CD8-positive, alpha-beta memory T cell (primary cell): ENCODE measurements around the gene CARHSP1. TPM values are rescaled to one million over a fixed set of nuclear protein-coding genes. Genes with fewer than 3 reads are reported as not detected.
A peak's percentile ranks its signal among the peaks of the same experiment; 100 is the strongest.
"Not testable (repeated sequence)": the region's sequence is repeated elsewhere in the genome, so short reads cannot be mapped to it uniquely, and the experiment has no call there.

Experiments used
- CTCF ChIA-PET: fragments of 350-600 bp; sonication (Branson Sonifier 250); formaldehyde crosslinking; loops from one replicate; lab custom pipeline; 2021; ENCODE audit warnings: antibody characterized with exemption; lab: Charles Lee
- POLR2A ChIA-PET: fragments of 350-600 bp; sonication (Branson Sonifier 250); formaldehyde crosslinking; loops from one replicate; lab custom pipeline; 2021; ENCODE audit warnings: antibody characterized with exemption; lab: Charles Lee
- DNase-seq, 5 donors: peaks; one replicate each; pipeline versions ENCODE4 v3.0.0 to v3.0.0-alpha.2; 2020 to 2022; ENCODE audit warnings: mixed read lengths in 1 of 5
- H3K27ac ChIP-seq: one replicate; pipeline ENCODE4 v1.7.0; 2013; ENCODE audit warnings: low read depth, mild to moderate bottlenecking, low read length, moderate library complexity
- H3K27me3 ChIP-seq: 2 replicates; pipeline ENCODE4 v1.7.0; 2013; ENCODE audit warnings: low read length, mild to moderate bottlenecking; ENCODE audit not compliant: insufficient read depth, poor library complexity, severe bottlenecking
- H3K36me3 ChIP-seq: 2 replicates; pipeline ENCODE4 v1.7.0; 2013; ENCODE audit warnings: mild to moderate bottlenecking, low read length, moderate library complexity; ENCODE audit not compliant: insufficient read depth
- H3K4me1 ChIP-seq: 2 replicates; pipeline ENCODE4 v1.7.0; 2013; ENCODE audit warnings: mild to moderate bottlenecking, low read length, moderate library complexity; ENCODE audit not compliant: insufficient read depth
- H3K4me3 ChIP-seq: 2 replicates; pipeline ENCODE4 v1.7.0; 2013; ENCODE audit warnings: mild to moderate bottlenecking, low read length
- H3K9me3 ChIP-seq: 2 replicates; pipeline ENCODE4 v1.7.0; 2013; ENCODE audit warnings: mild to moderate bottlenecking, low read length
- H3K27ac Mint-ChIP-seq, 8 donors: one replicate each; pipeline ENCODE4 v1.8.0; 2020 to 2021; ENCODE audit warnings: mixed read lengths in 8 of 8, mild to moderate bottlenecking in 6 of 8, inconsistent platforms in 3 of 8, moderate library complexity in 3 of 8
- H3K27me3 Mint-ChIP-seq, 2 donors: one replicate each; pipeline ENCODE4 v1.8.0; 2020 to 2021; ENCODE audit warnings: mixed read lengths in 2 of 2, mild to moderate bottlenecking in 1 of 2, moderate library complexity in 1 of 2
- H3K36me3 Mint-ChIP-seq, 3 donors: one replicate each; pipeline ENCODE4 v1.8.0; 2020 to 2021; ENCODE audit warnings: mixed read lengths in 3 of 3, inconsistent platforms in 1 of 3, mild to moderate bottlenecking in 1 of 3
- H3K4me1 Mint-ChIP-seq, 3 donors: one replicate each; pipeline ENCODE4 v1.8.0; 2020 to 2021; ENCODE audit warnings: mixed read lengths in 3 of 3, inconsistent platforms in 1 of 3, mild to moderate bottlenecking in 1 of 3
- H3K4me3 Mint-ChIP-seq, 7 donors: one replicate each; pipeline ENCODE4 v1.8.0; 2020 to 2021; ENCODE audit warnings: mixed read lengths in 7 of 7, mild to moderate bottlenecking in 6 of 7, moderate library complexity in 4 of 7, inconsistent platforms in 2 of 7
- H3K9me3 Mint-ChIP-seq, 5 donors: one replicate each; pipeline ENCODE4 v1.8.0; 2020 to 2022; ENCODE audit warnings: mixed read lengths in 5 of 5, mild to moderate bottlenecking in 3 of 5, moderate library complexity in 2 of 5, inconsistent platforms in 1 of 5
- polyA plus RNA-seq: library from polyadenylated mRNA; unstranded; fragments of 300-500 nt; fragmentation: Illumina TruSeq; gene quantifications from one replicate; pipeline ENCODE4 v1.2.3, GENCODE V29; 2021
- total RNA-seq, 2 experiments: library from RNA; stranded (reverse); gene quantifications; one replicate each; pipeline ENCODE4 v1.2.3, GENCODE V29; 2021

CARHSP1 gene
- total and polyA plus RNA-seq, 3 experiments from 2014 or later, result 52.6 to 58.5 (median 57.8) TPM

- no peaks in the 10 kb centered on the region for H3K27me3 Mint-ChIP-seq
- peaks cover 8% of the 10 kb centered on the region for H3K4me1 ChIP-seq
- H3K9me3 ChIP-seq, result no peaks in the 10 kb centered on the region
- H3K27ac ChIP-seq, result no peak overlapping the region
- peaks cover 0 to under 1% (median 0%) of the 10 kb centered on the region in 3 donors for H3K36me3 Mint-ChIP-seq
- peak overlapping the region in 5 of 8 donors; percentile 1 to 97 (median 64) for H3K27ac Mint-ChIP-seq
- no peaks in the 10 kb centered on the region for H3K27me3 ChIP-seq
- ChIA-PET POLR2A (no interaction called here), CTCF (no interaction called here)
- H3K4me3 Mint-ChIP-seq, result peak overlapping the region in 2 of 7 donors; percentile 14 to 54
- DNase-seq, result no peak
- no peaks in the 10 kb centered on the region for H3K9me3 Mint-ChIP-seq
- H3K4me1 Mint-ChIP-seq, result peaks cover 22 to 35% (median 27%) of the 10 kb centered on the region in 3 donors
- H3K36me3 ChIP-seq, result no peaks in the 10 kb centered on the region
- no peak overlapping the region for H3K4me3 ChIP-seq
Measured at GRCh38 chr16:8874388-8874787, 5.6 kb upstream of the CARHSP1 start.

DNA sequence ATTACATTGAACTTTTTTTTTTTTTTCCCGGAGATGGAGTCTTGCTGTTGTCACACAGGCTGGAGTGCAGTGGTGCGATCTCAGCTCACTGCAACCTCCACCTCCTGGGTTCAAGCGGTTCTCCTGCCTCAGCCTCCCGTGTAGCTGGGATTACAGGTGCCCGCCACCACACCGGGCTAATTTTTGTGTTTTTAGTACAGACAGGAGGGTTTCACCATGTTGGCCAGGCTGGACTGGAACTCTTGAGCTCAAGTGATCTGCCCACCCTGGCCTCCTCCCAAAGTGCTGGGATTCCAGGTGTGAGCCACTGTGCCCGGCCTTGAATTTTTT, 5.0 kb upstream of the CARHSP1 start:
- CTCF ChIA-PET, H3K4me3 Mint-ChIP-seq, H3K36me3 ChIP-seq, H3K27me3 Mint-ChIP-seq, H3K9me3 Mint-ChIP-seq, H3K4me3 ChIP-seq, POLR2A ChIA-PET, H3K27me3 ChIP-seq, DNase-seq, H3K9me3 ChIP-seq, H3K36me3 Mint-ChIP-seq, H3K27ac ChIP-seq, H3K4me1 ChIP-seq: not testable (repeated sequence)
- peaks cover 26 to 39% (median 32%) of the 10 kb centered on the region in 3 donors for H3K4me1 Mint-ChIP-seq
- peak overlapping the region in 3 of 8 donors; percentile 30 to 84 (median 83) for H3K27ac Mint-ChIP-seq

GRCh38 chr16:8872967-8873865, 4.4 kb upstream of the CARHSP1 start:
- Histone ChIP-seq H3K27ac (no peak overlapping the region), H3K36me3 (no peaks in the 10 kb centered on the region), H3K4me3 (no peak overlapping the region), H3K4me1 (peaks cover 10% of the 10 kb centered on the region), H3K9me3 (no peaks in the 10 kb centered on the region), H3K27me3 (no peaks in the 10 kb centered on the region)
- Mint-ChIP-seq H3K36me3 (peaks cover 0 to 3% (median 0%) of the 10 kb centered on the region in 3 donors), H3K4me3 (no peak overlapping the region), H3K4me1 (peaks cover 22 to 33% (median 26%) of the 10 kb centered on the region in 3 donors), H3K27me3 (no peaks in the 10 kb centered on the region), H3K9me3 (no peaks in the 10 kb centered on the region), H3K27ac (peak overlapping the region in 2 of 8 donors; percentile 30 to 84)
- ChIA-PET CTCF (no interaction called here), POLR2A (no interaction called here)
- DNase-seq, result no peak

DNA sequence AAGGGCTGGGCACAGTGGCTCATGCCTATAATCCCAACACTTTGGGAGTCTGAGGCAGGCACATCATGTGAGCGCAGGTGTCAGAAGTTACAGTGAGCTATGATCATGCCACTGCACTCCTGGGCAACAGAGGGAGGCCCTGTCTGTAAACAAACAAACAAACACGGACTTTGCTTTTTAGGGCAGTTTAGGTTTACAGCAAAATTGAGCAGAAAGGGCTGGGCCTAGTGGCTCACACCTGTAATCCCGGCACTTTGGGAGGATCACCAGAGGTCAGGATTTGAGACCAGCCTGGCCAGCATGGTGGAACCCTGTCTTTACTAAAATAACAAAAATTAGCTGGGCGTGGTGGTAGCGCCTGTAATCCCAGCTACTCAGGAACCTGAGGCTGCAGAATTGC, 3.3 kb upstream of the CARHSP1 start:
- POLR2A ChIA-PET, result no interaction called here
- no peaks in the 10 kb centered on the region for H3K9me3 ChIP-seq
- CTCF ChIA-PET, result interaction anchor here (1.6 kb wide), 1 partner anchor 30 kb away, joined by 3 read pairs; no protein-coding TSS in a partner anchor
- no peaks in the 10 kb centered on the region for H3K9me3 Mint-ChIP-seq
- H3K27me3 ChIP-seq, result no peaks in the 10 kb centered on the region
- no peak for DNase-seq
- H3K4me3 ChIP-seq, result no peak overlapping the region
- H3K4me3 Mint-ChIP-seq, result no peak overlapping the region
- H3K27me3 Mint-ChIP-seq, result no peaks in the 10 kb centered on the region
- no peak overlapping the region for H3K27ac Mint-ChIP-seq
- H3K4me1 Mint-ChIP-seq, result peaks cover 28 to 38% (median 32%) of the 10 kb centered on the region in 3 donors
- no peaks in the 10 kb centered on the region for H3K36me3 ChIP-seq
- H3K4me1 ChIP-seq, result peaks cover 19% of the 10 kb centered on the region
- no peak overlapping the region for H3K27ac ChIP-seq
- H3K36me3 Mint-ChIP-seq, result peaks cover 0 to 13% (median 0%) of the 10 kb centered on the region in 3 donors

- Mint-ChIP-seq H3K4me1 (peaks cover 42 to 55% (median 47%) of the 10 kb centered on the region in 3 donors), H3K36me3 (peaks cover 0 to 13% (median 0%) of the 10 kb centered on the region in 3 donors), H3K4me3 (peak overlapping the region in 4 of 7 donors; percentile 15 to 50 (median 28))
- H3K9me3 Mint-ChIP-seq, H3K36me3 ChIP-seq, H3K27ac Mint-ChIP-seq, H3K4me3 ChIP-seq, H3K27me3 Mint-ChIP-seq, DNase-seq, H3K27ac ChIP-seq, H3K9me3 ChIP-seq, H3K27me3 ChIP-seq: not testable (repeated sequence)
- H3K4me1 ChIP-seq, result peaks cover 21% of the 10 kb centered on the region
- POLR2A ChIA-PET, result interaction anchor here (1.3 kb wide), 1 partner anchor 15 kb away, joined by 4 read pairs; no protein-coding TSS in a partner anchor
- CTCF ChIA-PET, result interaction anchor here (1.6 to 4.8 kb wide), 2 partner anchors 10 to 139 kb away, joined by 4 to 51 read pairs; partner anchors contain the start of gene LITAFD
Measured at GRCh38 chr16:8869988-8870241, 1.1 kb upstream of the CARHSP1 start.

DNA sequence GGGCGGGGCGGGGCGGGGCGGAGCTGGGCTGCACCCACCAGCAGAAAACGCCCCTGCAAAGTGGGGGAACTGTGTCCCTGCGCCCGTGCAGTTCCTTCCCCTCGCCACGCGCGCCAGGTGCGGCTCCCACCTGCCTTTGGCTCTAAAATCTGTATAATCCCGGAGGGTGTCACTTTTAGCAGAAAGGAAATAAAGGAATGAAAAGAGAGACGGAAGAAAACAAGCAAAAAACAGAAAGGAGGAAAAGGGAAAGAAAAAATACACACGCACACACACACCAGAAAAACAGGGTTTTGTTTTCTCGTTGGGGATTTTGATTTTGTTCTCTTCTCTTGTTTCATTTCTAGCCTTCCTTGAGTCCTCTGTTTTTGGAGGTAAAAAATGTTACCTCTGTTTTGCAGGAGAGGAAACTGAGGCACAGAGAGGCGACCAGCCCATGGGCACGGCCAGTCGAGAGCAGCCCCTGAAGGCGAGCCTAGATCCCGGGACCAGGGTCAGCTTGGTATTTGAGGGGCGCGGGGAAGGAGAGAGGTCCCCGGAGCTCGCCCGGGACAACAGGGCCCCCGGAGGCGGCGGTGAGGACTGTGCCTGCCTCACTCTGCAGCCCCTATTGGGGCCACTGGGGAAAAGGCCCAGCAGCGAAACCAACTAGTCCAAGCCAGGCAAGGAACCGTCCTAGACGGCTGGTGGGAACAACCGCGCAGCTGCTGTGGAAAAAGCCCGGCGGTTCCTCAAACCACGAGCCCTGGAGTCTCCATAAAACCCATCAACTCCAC, 594 bp upstream of the CARHSP1 start:
- H3K9me3 ChIP-seq, result no peaks in the 10 kb centered on the region
- H3K4me3 ChIP-seq, result peak overlapping the region; percentile 53
- no peak for DNase-seq
- H3K4me1 ChIP-seq, result peaks cover 25% of the 10 kb centered on the region
- Mint-ChIP-seq H3K4me3 (peak overlapping the region; percentile 84 to 95 (median 89)), H3K27me3 (no peaks in the 10 kb centered on the region), H3K27ac (peak overlapping the region; percentile 7 to 96 (median 58)), H3K4me1 (peaks cover 41 to 56% (median 44%) of the 10 kb centered on the region in 3 donors), H3K9me3 (no peaks in the 10 kb centered on the region), H3K36me3 (peaks cover 0 to 13% (median 0%) of the 10 kb centered on the region in 3 donors)
- ChIA-PET POLR2A (interaction anchor here (0.9 to 2.4 kb wide), 9 partner anchors 14 to 225 kb away, joined by 3 to 17 read pairs (median 3); partner anchors contain the start of genes ABAT, HAPSTR1, PMM2 and TMEM186), CTCF (interaction anchor here (0.9 to 4.8 kb wide), 5 partner anchors 10 to 140 kb away, joined by 3 to 51 read pairs (median 4); partner anchors contain the start of gene LITAFD)
- no peaks in the 10 kb centered on the region for H3K36me3 ChIP-seq
- H3K27ac ChIP-seq, result peak overlapping the region; percentile 44
- H3K27me3 ChIP-seq, result no peaks in the 10 kb centered on the region

DNA sequence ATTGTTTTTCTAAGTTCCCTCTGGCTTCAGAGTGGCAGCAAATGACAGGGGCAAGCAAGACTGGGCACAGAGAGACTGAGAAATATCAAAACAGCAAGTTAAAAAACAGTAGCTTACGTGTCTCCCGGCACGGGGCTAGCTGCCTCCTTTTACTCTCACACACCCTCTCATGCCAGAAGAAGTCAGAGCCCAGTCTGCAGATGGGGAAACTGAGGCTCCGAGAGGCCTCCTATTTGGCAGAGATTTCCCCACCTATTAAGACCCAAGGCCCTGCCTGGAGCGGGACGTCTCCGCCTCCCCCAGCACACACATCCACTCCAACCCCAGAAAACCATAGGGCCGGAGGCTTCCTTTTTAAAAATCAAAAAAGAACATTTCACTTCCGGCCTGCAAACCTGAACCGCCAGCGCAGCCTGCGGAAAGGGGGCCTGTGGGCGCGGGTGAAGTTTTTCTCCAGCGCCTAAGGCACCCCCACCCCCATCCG, 832 bp downstream of the CARHSP1 start:
- H3K27me3 Mint-ChIP-seq, result no peaks in the 10 kb centered on the region

More for the DNA sequence above, 832 bp downstream of the CARHSP1 start:
- Histone ChIP-seq H3K27ac (peak overlapping the region; percentile 68), H3K36me3 (peaks cover 5% of the 10 kb centered on the region), H3K9me3 (no peaks in the 10 kb centered on the region), H3K4me1 (peaks cover 30% of the 10 kb centered on the region), H3K27me3 (no peaks in the 10 kb centered on the region), H3K4me3 (peak overlapping the region; percentile 77)
- peak overlapping the region; percentile 84 to 97 (median 95) for H3K4me3 Mint-ChIP-seq
- H3K4me1 Mint-ChIP-seq, result peaks cover 44 to 57% (median 47%) of the 10 kb centered on the region in 3 donors
- CTCF ChIA-PET, result interaction anchor here (1.3 to 4.8 kb wide), 4 partner anchors 8 to 141 kb away, joined by 3 to 51 read pairs (median 5); partner anchors contain the start of gene LITAFD
- no peaks in the 10 kb centered on the region for H3K9me3 Mint-ChIP-seq
- H3K27ac Mint-ChIP-seq, result peak overlapping the region; percentile 63 to 95 (median 88)
- peaks cover 0 to 15% (median 0%) of the 10 kb centered on the region in 3 donors for H3K36me3 Mint-ChIP-seq
- POLR2A ChIA-PET, result interaction anchor here (0.8 to 2.4 kb wide), 5 partner anchors 12 to 224 kb away, joined by 3 to 17 read pairs (median 9); partner anchors contain the start of genes HAPSTR1, PMM2 and TMEM186
- DNase-seq, result peak in 4 of 5 donors; percentile 60 to 81 (median 70)
